ENCODE data around the gene GLYATL3. TPM values are rescaled to one million over a fixed set of nuclear protein-coding genes. Genes with fewer than 3 reads are reported as not detected.
"Not testable (repeated sequence)": the region's sequence is repeated elsewhere in the genome, so short reads cannot be mapped to it uniquely, and the experiment has no call there.

Gene GLYATL3
- total RNA-seq, 1 experiment from 2014 or later, result not detected

DNA sequence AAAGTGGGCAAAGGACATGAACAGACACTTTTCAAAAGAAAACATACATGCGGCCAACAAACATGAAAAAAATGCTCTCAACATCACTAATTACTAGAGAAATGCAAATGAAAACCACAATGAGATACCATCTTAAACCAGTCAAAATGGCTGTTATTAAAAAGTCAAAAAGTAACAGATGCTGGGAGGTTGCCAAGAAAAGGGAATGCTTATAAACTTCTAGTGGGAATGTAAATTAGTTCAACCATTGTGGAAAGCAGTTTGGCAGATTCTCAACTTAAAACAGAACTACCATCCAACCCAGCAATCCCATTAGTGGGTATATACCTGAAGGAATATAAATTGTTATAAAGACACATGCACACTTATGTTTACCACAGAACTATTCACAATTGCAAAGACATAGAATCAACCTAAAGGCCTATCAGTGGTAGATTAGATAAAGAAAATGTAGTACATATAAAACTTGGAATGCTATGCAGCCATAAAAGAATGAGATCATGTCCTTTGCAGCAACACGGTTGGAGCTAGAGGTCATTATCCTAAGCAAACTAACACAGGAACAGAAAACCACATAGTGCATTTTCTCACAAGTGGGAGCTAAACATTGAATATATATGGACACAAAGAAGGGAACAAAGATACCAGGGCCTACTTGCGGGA lies 20.3 kb upstream of the GLYATL3 start:
- TF ChIP-seq POLR2AphosphoS5 (IDR thresholded peaks at IDR 0.05; ENCODE audit: low read depth, low read length), result no peak
- TF ChIP-seq, protein P1, sequence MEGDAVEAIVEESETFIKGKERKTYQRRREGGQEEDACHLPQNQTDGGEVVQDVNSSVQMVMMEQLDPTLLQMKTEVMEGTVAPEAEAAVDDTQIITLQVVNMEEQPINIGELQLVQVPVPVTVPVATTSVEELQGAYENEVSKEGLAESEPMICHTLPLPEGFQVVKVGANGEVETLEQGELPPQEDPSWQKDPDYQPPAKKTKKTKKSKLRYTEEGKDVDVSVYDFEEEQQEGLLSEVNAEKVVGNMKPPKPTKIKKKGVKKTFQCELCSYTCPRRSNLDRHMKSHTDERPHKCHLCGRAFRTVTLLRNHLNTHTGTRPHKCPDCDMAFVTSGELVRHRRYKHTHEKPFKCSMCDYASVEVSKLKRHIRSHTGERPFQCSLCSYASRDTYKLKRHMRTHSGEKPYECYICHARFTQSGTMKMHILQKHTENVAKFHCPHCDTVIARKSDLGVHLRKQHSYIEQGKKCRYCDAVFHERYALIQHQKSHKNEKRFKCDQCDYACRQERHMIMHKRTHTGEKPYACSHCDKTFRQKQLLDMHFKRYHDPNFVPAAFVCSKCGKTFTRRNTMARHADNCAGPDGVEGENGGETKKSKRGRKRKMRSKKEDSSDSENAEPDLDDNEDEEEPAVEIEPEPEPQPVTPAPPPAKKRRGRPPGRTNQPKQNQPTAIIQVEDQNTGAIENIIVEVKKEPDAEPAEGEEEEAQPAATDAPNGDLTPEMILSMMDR (IDR thresholded peaks at IDR 0.05), result no peak
- no peak for TF ChIP-seq TCF7L2 (IDR thresholded peaks at IDR 0.05; ENCODE audit: low read depth, low read length)
- intact Hi-C loops (cut with micrococcal nuclease; ENCODE audit: unreplicated experiment) (no loop called here), in situ Hi-C loops (cut with HindIII; ENCODE audit: low pct_unique_long_range_greater_than_20kb, low sequenced_read_pairs) (no loop called here)
- ChIA-PET CTCF (no interaction called here), POLR2A (no interaction called here)
- ATAC-seq, result no peak
- Histone ChIP-seq H3K4me1 (ENCODE audit: control insufficient read depth, insufficient read depth, low read length) (no peaks in the 10 kb centered on the region), H3K9me3 (ENCODE audit: control insufficient read depth, insufficient read depth, low read depth, low read length) (no peaks in the 10 kb centered on the region), H3K4me3 (ENCODE audit: low read depth in 2 of 2, low read length in 2 of 2) (no peak overlapping the region), H3K36me3 (ENCODE audit: control insufficient read depth, insufficient read depth, low read length) (no peaks in the 10 kb centered on the region), H3K27ac (ENCODE audit: low read length) (no peak overlapping the region), H3K27me3 (ENCODE audit: control insufficient read depth, insufficient read depth, low read length) (no peaks in the 10 kb centered on the region)
- no TSS peak for BruUV-seq (replicated peaks)
- DNase-seq (ENCODE audit: low read depth, low spot score), result no peak

GRCh38 chr6:49481846-49482245 lies 17.9 kb upstream of the GLYATL3 start:
- BruUV-seq (replicated peaks); DNase-seq (ENCODE audit: low read depth, low spot score); in situ Hi-C loops (cut with HindIII; ENCODE audit: low pct_unique_long_range_greater_than_20kb, low sequenced_read_pairs); H3K27ac ChIP-seq (ENCODE audit: low read length); ATAC-seq; H3K4me1 ChIP-seq (ENCODE audit: control insufficient read depth, insufficient read depth, low read length); H3K36me3 ChIP-seq (ENCODE audit: control insufficient read depth, insufficient read depth, low read length); POLR2A ChIA-PET; CTCF ChIA-PET; H3K4me3 ChIP-seq (ENCODE audit: low read depth in 2 of 2, low read length in 2 of 2); H3K9me3 ChIP-seq (ENCODE audit: control insufficient read depth, insufficient read depth, low read depth, low read length); intact Hi-C loops (cut with micrococcal nuclease; ENCODE audit: unreplicated experiment); H3K27me3 ChIP-seq (ENCODE audit: control insufficient read depth, insufficient read depth, low read length): not testable (repeated sequence)

GRCh38 chr6:49483380-49483779 lies 16.3 kb upstream of the GLYATL3 start:
- ATAC-seq; H3K36me3 ChIP-seq (ENCODE audit: control insufficient read depth, insufficient read depth, low read length); H3K4me3 ChIP-seq (ENCODE audit: low read depth in 2 of 2, low read length in 2 of 2); CTCF ChIA-PET; POLR2A ChIA-PET; BruUV-seq (replicated peaks); H3K9me3 ChIP-seq (ENCODE audit: control insufficient read depth, insufficient read depth, low read depth, low read length); H3K4me1 ChIP-seq (ENCODE audit: control insufficient read depth, insufficient read depth, low read length); intact Hi-C loops (cut with micrococcal nuclease; ENCODE audit: unreplicated experiment); H3K27ac ChIP-seq (ENCODE audit: low read length); DNase-seq (ENCODE audit: low read depth, low spot score); H3K27me3 ChIP-seq (ENCODE audit: control insufficient read depth, insufficient read depth, low read length); in situ Hi-C loops (cut with HindIII; ENCODE audit: low pct_unique_long_range_greater_than_20kb, low sequenced_read_pairs): not testable (repeated sequence)

DNA sequence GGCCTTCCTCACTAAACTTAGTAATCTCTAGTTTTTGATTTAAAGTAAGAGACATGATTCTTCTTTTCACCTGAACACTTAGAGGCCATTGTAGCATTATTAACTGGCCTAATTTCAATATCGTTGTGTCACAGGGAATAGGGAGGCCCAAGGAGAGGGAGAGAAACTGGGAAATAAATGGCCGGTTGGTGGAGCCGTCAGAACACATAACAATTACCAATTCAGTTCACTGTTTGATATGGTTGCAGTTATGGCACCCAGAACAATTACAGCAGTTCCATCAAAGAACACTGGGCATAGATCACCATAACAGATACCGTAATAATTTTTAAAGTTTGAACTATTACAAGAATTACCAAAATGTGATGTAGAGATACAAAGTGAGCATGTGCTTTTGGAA lies 9.1 kb upstream of the GLYATL3 start:
- no peak for ATAC-seq
- no peak for TF ChIP-seq TCF7L2 (IDR thresholded peaks at IDR 0.05; ENCODE audit: low read depth, low read length)
- TF ChIP-seq, protein P2, sequence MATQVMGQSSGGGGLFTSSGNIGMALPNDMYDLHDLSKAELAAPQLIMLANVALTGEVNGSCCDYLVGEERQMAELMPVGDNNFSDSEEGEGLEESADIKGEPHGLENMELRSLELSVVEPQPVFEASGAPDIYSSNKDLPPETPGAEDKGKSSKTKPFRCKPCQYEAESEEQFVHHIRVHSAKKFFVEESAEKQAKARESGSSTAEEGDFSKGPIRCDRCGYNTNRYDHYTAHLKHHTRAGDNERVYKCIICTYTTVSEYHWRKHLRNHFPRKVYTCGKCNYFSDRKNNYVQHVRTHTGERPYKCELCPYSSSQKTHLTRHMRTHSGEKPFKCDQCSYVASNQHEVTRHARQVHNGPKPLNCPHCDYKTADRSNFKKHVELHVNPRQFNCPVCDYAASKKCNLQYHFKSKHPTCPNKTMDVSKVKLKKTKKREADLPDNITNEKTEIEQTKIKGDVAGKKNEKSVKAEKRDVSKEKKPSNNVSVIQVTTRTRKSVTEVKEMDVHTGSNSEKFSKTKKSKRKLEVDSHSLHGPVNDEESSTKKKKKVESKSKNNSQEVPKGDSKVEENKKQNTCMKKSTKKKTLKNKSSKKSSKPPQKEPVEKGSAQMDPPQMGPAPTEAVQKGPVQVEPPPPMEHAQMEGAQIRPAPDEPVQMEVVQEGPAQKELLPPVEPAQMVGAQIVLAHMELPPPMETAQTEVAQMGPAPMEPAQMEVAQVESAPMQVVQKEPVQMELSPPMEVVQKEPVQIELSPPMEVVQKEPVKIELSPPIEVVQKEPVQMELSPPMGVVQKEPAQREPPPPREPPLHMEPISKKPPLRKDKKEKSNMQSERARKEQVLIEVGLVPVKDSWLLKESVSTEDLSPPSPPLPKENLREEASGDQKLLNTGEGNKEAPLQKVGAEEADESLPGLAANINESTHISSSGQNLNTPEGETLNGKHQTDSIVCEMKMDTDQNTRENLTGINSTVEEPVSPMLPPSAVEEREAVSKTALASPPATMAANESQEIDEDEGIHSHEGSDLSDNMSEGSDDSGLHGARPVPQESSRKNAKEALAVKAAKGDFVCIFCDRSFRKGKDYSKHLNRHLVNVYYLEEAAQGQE (IDR thresholded peaks at IDR 0.05; ENCODE audit: insufficient read depth in 1 of 2, low read depth in 2 of 2, low read length in 1 of 2), result no peak
- TF ChIP-seq POLR2AphosphoS5 (IDR thresholded peaks at IDR 0.05; ENCODE audit: low read depth, low read length), result no peak
- no peak for TF ChIP-seq SIN3A (IDR thresholded peaks at IDR 0.05; ENCODE audit: borderline replicate concordance, insufficient read depth, low read depth, low read length)
- TF ChIP-seq, protein P1 (IDR thresholded peaks at IDR 0.05), result no peak
- BruUV-seq (replicated peaks), result no TSS peak
- Histone ChIP-seq H3K27ac (ENCODE audit: low read length) (no peak overlapping the region), H3K4me1 (ENCODE audit: control insufficient read depth, insufficient read depth, low read length) (no peaks in the 10 kb centered on the region), H3K9me3 (ENCODE audit: control insufficient read depth, insufficient read depth, low read depth, low read length) (no peaks in the 10 kb centered on the region), H3K4me3 (ENCODE audit: low read depth in 2 of 2, low read length in 2 of 2) (no peak overlapping the region), H3K27me3 (ENCODE audit: control insufficient read depth, insufficient read depth, low read length) (no peaks in the 10 kb centered on the region), H3K36me3 (ENCODE audit: control insufficient read depth, insufficient read depth, low read length) (peaks cover 2% of the 10 kb centered on the region; the same call in 1 of the 2 replicates)
- ChIA-PET POLR2A (no interaction called here), CTCF (no interaction called here)
- in situ Hi-C loops (cut with HindIII; ENCODE audit: low pct_unique_long_range_greater_than_20kb, low sequenced_read_pairs) (no loop called here), intact Hi-C loops (cut with micrococcal nuclease; ENCODE audit: unreplicated experiment) (no loop called here)
- no peak for DNase-seq (ENCODE audit: low read depth, low spot score)

All from Panc1 (cell line).